Activated CD8-positive, alpha-beta memory T cell treated with anti-CD3 and anti-CD28 coated beads, Interleukin-2, amount 50 U/mL, for 1 hour (primary cell): ENCODE results near the gene ZNRF3.

ENCODE experiments used
- DNase-seq: peaks from one replicate; pipeline ENCODE4 v3.0.0-alpha.2; 2020; ENCODE audit errors: extremely low read depth

ZNRF3 gene

DNA sequence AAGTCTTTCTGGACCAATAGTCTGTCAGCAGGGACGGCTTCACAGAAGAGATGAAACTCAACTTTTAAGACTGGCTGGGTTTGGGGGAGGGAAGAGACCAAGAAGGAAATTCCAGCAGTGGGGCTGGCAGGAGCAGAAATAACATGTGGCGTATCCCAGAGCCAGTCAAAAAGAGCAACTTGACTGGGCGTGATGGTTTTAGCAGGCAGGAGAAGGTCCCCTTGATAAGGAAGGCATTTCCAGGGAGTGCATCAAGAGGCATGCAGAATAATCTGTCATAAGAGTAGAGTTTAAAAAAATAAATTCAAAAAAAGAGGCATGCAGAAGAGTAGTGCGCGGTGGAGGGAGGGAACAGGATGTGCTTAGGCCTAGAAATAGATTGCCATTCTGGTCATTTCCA is 125.8 kb downstream of the ZNRF3 start:
- no peak for DNase-seq

DNA sequence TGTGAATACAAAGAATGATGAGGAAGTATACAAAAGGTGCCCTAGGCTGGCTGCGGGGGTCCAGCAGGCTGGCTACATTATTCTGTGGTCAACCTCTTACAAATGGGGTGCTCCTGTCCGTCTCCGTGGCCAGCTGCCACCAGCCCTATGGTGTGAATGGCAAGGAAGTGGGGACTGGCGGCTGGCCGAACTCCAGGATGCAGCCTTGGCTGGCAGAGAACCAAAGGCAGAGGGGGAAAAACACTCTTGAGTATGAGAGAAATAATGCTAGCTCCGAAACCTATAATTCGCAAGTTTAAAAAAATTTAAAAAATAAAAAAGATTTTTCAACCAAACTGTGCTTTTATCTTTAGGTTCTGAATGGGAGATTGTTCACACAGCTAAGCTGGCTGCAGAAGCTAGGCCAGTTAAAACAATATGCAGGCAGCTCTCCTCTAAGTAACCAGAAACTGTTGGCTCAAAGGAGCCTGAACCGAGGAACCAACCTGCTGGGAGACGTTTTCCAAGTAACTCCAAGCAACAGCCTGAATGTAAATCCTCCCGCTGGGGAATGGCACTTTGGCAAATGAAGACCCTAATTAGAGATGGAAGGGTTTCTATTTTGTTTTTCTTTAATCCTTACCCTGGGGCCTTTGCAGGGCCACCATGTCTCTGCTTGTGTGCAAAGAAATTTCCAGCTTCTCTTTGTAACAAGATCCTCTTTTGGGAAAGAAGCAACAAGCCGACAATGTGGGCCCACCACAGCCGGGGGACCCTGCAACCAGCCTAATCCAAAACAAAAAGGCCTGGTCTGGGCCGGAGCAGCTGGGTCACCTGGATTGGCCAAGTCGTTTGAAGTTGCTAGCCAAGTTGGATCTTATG is 128.1 kb downstream of the ZNRF3 start:
- DNase-seq = no peak

DNA sequence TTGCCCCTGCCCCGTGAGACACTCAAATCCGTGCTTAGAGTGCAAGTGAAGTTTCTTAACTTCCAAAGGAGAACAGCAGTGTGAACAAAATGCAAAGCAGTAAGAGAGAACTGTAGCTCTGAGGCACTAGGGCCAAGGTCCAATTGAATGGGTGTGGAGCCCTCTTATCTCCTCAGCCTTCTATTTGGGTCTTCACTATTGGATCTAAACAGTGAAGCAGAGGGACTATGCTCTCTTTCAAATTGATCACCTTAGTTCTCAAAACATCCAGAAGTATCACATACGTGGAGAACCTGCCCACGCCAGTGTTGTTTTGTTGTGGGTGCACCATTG is 128.7 kb downstream of the ZNRF3 start:
- DNase-seq = no peak

DNA sequence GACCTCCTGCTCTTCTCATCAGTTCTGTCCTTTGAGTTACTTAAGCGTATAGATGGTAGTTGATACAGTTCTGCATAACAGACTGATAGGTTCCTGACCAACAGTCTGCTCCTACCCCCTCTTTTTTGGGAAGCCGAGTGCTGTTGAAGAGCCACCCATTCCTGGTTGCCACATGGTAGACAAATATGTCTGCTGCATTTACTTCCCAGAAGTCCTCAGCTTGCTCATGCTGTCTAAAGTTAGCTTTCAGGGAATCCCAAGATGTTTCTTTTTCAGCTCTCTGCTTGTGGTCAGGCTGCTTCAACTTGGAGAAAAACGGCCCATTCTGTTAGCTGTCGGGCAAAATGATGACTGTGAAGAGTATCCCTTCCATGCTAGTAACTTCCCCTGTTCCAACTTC is 129.6 kb downstream of the ZNRF3 start:
- DNase-seq = no peak

DNA sequence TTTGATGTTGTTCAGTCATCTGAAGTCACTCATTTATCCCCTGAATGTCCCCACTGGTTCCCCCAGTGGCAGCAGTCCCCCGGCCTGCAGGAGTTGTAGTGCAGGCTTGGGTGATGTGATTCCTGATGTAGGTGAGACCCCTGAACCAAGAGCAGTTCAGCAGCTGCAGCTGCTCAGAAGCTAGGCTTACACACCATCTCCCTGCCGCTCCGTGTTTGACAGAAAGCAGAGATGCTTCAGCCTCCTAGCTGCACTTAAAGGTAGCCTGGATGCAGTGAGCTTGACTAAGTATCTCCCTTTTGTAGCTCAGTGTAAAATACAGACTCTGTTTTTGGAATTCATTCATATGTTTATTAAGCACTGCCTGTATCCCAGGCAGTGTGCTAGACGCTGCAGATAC is 130.9 kb downstream of the ZNRF3 start:
- no peak for DNase-seq

DNA sequence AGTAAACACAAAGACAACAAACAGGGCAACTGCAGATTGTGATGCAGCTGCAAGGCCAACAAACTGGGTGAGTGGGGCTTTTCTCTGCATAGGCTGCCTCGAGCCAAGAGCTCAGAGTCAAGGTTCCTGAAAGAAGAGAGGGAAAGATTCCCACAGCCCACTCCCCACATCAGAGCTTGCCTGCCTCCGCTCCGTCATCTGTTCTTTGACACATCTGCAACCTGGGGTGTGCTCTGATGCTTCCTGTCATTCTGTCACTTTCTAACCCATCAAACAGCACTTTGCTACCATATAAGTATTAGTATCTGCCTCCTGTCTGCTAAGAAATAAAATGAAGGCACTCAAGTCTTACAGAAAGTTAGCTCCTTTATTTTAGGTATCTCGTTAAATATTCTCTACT is 131.4 kb downstream of the ZNRF3 start:
- no peak for DNase-seq

DNA sequence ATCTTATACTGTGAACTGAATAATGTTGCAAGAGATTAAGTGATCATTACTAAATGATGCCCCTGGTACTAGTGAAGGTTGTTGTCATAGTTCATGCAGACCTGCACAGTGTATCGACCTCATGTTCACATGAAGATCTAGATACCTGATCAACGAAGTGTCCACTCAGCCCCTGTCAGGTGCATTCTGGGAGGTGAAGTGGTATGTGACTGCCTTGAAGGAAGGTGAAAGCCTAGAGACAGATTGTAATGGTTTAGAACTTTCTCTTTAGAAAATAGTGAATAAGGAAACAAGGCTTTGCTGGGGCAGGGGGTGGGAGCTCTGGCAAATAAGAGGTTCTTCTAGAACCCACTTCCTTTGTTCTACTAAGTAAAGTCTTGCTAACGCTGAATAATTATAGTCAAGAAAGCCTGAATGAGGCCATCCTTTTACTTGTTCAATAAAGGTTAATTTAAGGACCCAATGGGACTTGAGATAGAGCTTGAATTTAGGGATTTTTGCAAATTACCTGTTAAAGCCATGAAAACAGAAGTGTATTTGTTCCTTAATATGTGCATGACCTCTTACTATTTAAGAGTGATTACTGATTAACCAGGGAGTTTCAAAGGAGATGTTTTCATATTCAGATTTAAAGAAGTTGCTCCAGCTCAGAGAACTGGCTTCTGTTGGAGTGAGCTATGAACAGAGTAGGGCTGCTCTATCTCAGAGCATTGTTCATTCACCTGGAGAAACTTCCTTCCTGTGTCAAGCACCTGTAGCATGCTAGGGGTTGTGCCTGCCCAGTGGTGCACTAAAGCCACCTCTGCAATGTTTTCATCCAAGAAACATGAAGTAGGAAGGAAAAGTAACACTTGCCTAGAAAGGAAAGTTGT is 132.9 kb downstream of the ZNRF3 start:
- DNase-seq = no peak

DNA sequence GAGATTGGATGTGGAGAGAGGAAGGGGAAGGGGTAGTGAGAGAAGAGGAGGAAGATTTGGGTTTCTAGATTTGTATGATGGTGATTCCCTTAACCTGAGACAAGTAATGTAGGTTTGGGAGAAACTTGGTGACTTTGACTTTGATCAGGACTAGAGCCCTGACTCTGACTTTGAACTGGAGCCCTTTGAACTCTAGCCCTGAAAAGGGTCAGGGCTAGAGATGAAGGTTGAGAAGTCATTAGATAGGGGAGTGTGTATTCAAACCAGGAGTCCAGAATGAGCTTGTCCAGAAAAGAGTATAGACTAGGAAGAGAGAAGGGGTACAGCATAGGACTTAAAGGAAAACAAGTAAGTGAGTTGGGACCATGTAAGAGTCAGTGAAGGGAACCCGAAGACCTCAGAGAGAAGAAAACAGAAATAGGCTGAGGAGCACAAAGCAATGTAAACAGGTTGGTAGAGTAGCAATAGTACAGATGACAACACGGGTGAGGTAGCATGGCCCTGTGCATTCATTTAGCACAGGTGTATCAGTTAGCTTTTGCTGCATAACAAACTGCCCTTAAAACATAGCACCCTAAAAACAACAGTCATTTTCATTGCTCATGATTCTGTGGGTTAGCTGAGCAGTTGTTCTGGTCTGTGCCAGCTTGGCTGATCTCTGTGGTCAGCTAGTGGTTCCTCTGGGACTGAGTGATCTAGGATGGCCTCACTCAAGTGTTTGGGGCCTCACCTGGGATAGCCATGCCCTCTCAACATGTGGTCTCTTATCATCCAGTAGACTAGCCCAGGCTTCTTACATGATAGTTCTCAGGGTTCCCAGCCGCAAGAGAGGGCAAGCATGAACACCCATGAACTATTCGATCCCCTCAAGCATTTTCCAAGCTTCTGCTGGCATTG is 135.2 kb downstream of the ZNRF3 start:
- no peak for DNase-seq

DNA sequence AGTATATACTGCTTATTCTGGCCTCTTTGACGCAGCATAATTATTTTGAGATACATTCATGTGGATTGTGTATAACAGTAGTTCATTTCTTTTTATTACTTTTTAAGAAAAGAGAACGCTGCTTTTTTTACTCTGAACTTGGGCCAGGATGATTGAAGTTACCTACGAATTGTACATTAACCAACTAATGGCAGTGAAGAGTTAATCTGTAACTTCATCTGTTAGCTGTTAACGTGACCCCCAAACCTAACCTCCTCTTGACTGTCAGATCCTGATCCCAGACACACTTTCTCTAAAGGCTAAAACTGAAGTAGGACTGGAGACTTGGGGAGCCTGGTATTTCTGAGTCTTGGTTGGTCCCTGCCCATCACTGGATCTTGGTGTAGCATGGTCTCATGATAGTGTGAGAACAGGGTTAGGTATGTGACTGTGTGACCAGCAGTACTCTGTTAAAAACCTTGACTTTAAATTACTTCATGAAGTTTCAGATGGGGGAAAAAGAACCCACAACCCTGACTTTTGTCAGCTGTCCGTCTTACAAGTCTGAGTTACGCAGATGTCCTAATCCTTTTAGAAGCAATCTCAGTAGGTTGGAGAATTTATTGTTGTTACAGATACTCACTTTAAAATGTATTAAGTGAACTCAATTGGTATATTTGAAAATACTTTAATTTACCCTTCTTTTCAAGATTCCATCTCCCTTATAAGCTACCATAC is 138.9 kb downstream of the ZNRF3 start:
- DNase-seq = no peak

DNA sequence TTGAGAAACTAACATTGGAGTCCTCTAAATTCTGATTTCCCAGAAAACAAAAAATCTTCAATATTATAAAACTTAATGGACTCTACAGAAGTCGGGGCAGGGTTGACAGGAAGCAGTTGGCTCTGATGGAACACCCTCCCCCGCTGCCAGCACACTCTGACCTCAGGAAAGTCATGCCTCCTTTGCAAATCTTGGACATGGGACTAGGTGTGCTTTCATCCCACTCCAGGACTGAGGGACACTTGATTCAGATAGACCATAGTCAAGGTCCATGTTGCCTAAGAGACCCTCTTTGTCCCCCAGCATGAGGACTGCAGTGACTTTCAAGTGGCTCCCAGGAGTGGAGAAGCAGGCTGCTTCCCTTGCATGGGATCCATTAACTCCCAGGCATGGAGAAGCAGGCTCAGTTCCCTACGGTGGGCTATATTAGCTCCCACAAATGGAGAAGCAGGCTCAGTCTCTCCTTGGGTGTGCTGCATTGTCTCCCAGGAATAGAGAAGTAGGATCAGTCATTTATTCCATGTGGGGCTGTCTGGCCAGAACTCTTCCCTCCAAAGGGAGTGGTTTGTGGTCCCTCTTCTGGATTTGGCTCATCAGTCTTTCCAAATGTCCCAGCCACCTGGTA is 139.9 kb downstream of the ZNRF3 start:
- no peak for DNase-seq

DNA sequence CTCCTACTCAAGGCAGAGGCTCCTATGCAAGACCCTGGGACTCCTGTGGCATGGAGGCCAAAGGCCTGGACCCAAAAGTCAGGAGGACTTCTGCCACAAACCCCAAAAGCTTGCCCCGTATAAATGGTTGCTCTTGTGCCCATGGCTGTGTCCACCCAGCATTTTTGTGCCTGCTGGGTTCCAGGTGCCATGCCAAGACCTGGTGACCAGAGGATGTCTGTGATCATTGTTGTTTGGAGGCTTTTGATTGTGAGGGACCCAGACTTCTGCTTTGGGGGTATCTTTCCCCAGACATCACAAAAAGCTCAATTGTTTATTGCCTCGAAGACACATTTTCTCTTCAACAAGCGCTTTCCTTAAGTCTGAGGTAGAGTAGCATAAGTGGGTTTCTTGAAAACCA is 143.2 kb downstream of the ZNRF3 start:
- no peak for DNase-seq

DNA sequence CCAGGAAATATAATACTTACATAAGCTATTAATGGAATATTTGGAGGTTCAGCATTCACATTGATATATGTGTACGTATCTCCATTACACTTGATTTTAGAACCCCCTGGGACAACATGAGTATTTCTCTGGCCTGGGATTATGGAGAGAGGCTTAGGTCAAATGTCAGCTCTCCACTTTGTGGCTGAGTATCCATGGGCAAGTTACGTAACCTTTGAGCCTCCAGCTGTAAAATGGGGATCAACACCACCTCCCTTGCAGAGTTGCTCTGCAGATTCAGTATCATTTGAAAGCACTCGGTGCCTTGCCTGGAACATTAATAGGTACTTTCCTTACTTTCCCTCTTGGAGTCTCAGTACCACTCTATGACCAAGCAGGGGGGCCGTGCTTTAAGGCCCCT is 145.1 kb downstream of the ZNRF3 start:
- no peak for DNase-seq

DNA sequence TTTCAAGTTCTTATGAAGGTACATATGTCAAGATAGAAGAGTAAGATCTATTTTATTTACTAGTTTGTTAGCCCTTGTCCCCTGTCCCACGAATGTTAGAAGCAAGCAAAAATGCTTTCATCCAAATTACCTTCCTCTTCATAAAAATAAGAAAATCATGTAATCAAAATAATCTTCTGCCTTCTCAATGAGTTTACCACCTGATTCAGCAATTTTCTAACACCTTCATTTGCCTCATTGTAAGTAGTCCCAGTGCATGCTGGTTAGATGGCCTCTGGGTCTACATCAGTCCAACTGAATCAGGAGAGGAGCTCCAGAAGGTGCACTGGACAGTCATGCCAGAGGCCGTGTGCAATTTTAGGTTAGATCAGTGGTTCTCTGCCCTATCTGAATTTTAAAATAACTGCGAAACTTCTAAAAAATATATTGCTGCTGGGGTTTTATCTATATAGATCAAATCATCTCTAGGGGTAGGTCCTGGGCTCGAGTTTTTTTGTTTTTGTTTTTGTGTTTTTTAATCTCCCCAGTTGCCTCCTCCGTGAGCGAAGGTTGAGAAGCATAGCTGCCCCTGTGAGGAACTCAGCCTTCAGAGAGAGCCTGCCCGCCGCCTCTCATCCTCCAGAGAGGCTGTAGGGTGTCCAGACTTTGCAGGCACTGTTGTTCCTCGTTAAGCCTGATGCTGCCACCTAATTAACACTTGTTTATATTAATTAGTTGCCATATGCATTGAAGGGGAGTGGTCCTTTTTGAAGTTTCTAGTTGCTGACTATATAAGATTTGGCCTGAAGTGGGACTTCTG is 146.0 kb downstream of the ZNRF3 start:
- no peak for DNase-seq

DNA sequence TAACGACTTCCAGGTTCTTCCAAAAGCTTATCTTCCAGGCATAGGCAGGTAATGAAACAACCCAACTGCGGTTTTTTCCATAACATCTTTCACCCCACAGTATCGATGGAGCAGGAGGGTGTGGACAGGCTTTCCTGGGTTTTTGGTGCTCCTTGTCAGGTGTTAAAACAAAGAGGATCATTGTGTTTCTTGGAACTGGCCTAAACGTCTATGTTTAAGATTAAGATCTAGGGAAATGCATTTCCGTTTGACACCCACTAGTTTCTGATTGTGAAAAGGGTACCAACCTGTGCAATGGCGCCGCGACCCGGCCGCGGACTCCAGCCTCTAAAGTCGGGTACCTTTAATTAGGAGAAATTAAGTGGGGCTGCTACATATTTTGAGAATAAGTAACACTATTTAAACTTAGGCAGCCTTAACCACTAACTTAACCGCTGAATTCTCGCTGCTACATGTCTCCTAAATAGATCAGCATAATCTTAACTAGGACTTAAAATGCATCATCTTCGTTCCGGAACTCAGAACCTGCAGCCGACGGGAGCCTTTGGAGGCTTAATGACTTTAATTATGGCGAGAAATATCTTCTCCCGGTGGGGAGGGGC is 146.7 kb downstream of the ZNRF3 start:
- DNase-seq = no peak

DNA sequence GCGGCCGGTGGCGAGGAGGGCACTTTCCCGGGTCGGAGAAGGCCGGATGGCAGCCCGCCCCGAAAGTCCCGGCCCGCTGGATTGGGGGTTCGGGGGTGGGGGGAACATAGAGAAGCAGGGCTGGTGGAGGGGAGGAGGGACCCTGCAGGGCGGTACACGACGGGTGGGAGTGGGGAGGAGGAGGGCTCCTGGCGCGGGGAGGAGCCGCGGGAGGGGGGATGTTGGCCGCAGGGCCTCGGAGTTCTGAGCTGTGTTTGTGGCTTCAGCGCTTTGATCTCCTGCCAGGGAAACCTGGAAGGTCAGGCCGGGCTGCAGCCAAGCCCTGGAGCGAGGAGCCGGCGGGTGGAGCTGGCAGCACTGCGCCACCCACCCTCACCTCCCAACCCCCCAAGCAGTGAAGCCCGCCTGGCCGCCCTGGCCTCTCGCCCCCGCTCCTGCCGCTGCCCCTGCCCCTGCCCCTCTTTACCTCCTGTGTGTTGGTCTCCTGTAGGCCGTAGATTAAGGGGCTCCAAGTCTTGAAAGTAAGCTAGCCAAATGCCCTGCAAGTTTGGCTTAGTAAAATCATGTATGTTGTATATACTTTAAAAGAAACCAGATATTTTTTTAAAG is 147.3 kb downstream of the ZNRF3 start:
- no peak for DNase-seq

DNA sequence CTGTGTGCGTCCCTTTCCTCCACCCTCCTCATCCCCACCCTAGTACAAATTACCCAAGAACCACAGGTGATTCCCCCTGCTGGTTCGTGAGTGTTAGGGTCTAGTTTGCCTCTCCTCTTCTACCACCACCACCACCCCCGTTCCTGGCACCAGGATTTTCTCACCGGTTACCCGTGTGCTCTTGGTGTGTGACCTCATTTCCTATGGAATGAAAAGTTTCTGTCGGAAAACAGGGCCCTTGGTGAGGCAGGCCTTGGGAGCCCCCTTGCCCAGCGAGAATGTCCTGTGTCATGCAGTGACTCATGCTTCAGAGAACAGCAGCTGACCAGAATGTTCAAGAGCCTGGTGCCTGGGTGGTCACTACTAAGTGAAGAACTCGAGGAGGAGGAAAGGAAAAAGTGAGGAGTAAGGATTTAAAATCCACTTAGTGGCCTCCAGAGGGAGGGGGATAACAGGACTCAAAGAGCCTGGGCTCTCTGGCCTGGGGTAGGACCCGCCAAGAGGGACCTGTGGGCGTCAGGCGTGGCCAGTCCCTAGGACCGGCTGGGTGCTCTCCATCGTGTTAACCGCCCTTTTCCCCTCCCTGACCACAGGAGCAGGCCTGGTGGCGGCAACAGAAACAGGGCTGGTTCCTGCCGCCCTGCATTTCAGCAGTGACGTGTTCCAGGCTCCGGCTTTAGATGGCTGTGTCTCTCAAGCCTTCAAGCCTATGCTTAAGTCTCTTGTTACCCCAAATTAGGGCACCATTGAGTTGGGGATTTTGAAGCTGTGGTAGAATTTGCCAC is 148.0 kb downstream of the ZNRF3 start:
- DNase-seq = no peak

DNA sequence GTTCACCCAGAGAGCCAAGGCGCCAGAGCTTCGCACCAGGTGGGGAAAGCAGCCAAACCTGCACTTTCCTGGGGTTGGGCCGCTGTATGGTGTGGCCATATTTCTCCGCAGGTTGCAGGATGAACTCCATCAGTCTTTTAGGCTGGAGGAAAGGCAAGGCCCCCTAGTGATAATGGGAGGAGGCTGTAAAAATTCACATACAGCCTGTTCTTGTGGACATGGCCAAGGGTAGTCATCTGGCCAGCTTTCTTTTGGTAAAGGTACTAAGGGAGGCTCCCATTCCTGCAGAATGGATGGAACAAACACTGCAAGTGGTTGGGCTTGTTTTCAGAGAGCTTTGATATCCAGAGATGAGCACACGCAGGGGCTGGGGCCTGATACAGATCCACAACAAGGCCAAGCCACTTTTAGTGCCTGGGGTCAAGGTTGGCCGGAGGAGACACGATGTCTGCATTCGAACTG is 148.7 kb downstream of the ZNRF3 start:
- DNase-seq = no peak

DNA sequence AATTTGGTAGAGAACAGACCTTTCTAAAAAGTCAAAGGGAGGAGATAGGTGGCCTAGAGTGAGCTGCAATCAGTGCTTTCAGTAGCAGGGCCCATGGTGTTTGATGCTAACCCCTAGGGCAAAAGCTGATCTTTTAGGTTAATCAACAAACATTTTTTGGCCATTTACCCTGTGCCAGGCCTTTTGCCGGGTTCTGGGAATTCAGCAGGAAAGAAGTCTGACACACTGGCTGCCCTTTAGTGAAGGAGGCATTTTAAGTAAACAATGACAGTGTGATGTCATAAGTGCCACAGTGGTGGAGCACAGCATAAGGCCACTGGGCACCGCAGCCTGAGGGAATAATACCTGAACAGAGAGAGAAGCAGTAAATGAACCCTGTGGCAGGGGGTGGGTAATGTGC is 149.2 kb downstream of the ZNRF3 start:
- DNase-seq = no peak
